HepG2 (cell line): ENCODE data around the gene CEMP1. TPM values are rescaled to one million over a fixed set of nuclear protein-coding genes. Genes with fewer than 3 reads are reported as not detected.

Source experiments
- CBX1 ChIP-seq: IDR thresholded peaks from one replicate; pipeline ENCODE4 v1.6.1; 2016; ENCODE audit warnings: antibody characterized with exemption, low read depth
- EHMT2 ChIP-seq: fragments of 200-600 bp; sonication (generic); IDR thresholded peaks from 2 replicates; pipeline ENCODE4 v1.7.0; 2017; ENCODE audit warnings: antibody characterized with exemption, low read depth, low read length, borderline replicate concordance
- EP300 ChIP-seq, 3 experiments: sonication (generic) in 1 of 3; formaldehyde crosslinking in 1 of 3; IDR thresholded peaks; 2 replicates each; pipeline versions ENCODE4 v1.5.1 to v1.6.1; 2011 to 2020; ENCODE audit warnings: low read depth in 2 of 3, low read length in 2 of 3, borderline replicate concordance in 1 of 3, improper control_type of control experiment in 1 of 3, mild to moderate bottlenecking in 1 of 3, missing genetic modification reagents in 1 of 3, moderate library complexity in 1 of 3
- FOXA1 ChIP-seq, 2 experiments: fragments of 450-650 bp in 1 of 2; sonication (generic) in 1 of 2; formaldehyde crosslinking in 1 of 2; IDR thresholded peaks; 2 replicates each; pipeline versions ENCODE4 v1.4.0 to v1.6.1; 2016 to 2020; ENCODE audit warnings: missing genetic modification reagents in 1 of 2
- HNRNPH1 ChIP-seq: fragments of 200-400 bp; formaldehyde crosslinking; optimal IDR thresholded peaks from 2 replicates; pipeline ENCODE3; 2017; ENCODE audit warnings: mild to moderate bottlenecking, low read depth, low read length
- PHF21A ChIP-seq: sonication (generic); formaldehyde crosslinking; IDR thresholded peaks from 2 replicates; pipeline ENCODE4 v1.5.0; 2020; ENCODE audit warnings: mild to moderate bottlenecking, missing genetic modification reagents
- PPARG ChIP-seq: conservative IDR thresholded peaks from 2 replicates; pipeline ENCODE4 v1.6.1; 2016; ENCODE audit warnings: missing biosample characterization, missing genetic modification reagents
- RBFOX2 ChIP-seq: fragments of 200-400 bp; formaldehyde crosslinking; IDR thresholded peaks from 2 replicates; pipeline ENCODE4 v1.6.1; 2017; ENCODE audit warnings: low read depth, mild to moderate bottlenecking, low read length
- SNAPC2 ChIP-seq: sonication (generic); formaldehyde crosslinking; IDR thresholded peaks from 2 replicates; pipeline ENCODE4 v1.8.1; 2022; ENCODE audit warnings: mild to moderate bottlenecking, missing genetic modification reagents
- ZNF234 ChIP-seq: sonication (generic); formaldehyde crosslinking; conservative IDR thresholded peaks from 2 replicates; pipeline ENCODE4 v1.5.1; 2020; ENCODE audit warnings: mild to moderate bottlenecking, missing genetic modification reagents
- ZNF235 ChIP-seq: sonication (generic); formaldehyde crosslinking; IDR thresholded peaks from 2 replicates; pipeline ENCODE4 v1.8.1; 2023; ENCODE audit warnings: mild to moderate bottlenecking, missing genetic modification reagents, borderline replicate concordance
- ZNF335 ChIP-seq: sonication (generic); formaldehyde crosslinking; IDR thresholded peaks from 2 replicates; pipeline ENCODE4 v1.4.0; 2020; ENCODE audit warnings: missing genetic modification reagents
- ZNF605 ChIP-seq: sonication (generic); formaldehyde crosslinking; IDR thresholded peaks from 2 replicates; pipeline ENCODE4 v1.8.0; 2022; ENCODE audit warnings: mild to moderate bottlenecking, missing genetic modification reagents
- ZNF614 ChIP-seq: IDR thresholded peaks from 2 replicates; pipeline ENCODE4 v1.6.1; 2018; ENCODE audit warnings: missing biosample characterization, missing genetic modification reagents, inconsistent platforms, borderline replicate concordance
- polyA plus RNA-seq, 8 experiments: library from polyadenylated mRNA; depleted of rRNA in 3 of 8; stranded (reverse) in 7 of 8; unstranded in 1 of 8; fragments of >200 nt; fragmentation: Illumina TruSeq in 4 of 8; extraction: Trizol in 4 of 8; gene quantifications; 2 replicates each; pipeline versions ENCODE4 v1.2.1 to v1.2.3, GENCODE V29; 2011 to 2016; ENCODE audit warnings: low read depth in 4 of 8, missing spikeins in 1 of 8, mixed read lengths in 1 of 8; ENCODE audit not compliant: insufficient read depth in 1 of 8
- total RNA-seq, 5 experiments: library from RNA; depleted of rRNA; stranded (reverse); fragments of >200 nt; fragmentation: Illumina TruSeq; extraction: Trizol; gene quantifications; 2 replicates each; pipeline ENCODE4 v1.2.3, GENCODE V29; 2016; ENCODE audit warnings: low read depth in 1 of 5
- TF ChIP-seq, protein P1 (sequence below): sonication (generic); formaldehyde crosslinking; IDR thresholded peaks from 2 replicates; pipeline ENCODE4 v1.8.0; 2022; ENCODE audit warnings: mild to moderate bottlenecking, missing genetic modification reagents, moderate library complexity
- TF ChIP-seq, protein P2 (sequence below): sonication (generic); formaldehyde crosslinking; IDR thresholded peaks from 2 replicates; pipeline ENCODE4 v1.4.0; 2020; ENCODE audit warnings: missing genetic modification reagents
- TF ChIP-seq, protein P3 (sequence below): sonication (generic); formaldehyde crosslinking; IDR thresholded peaks from 2 replicates; pipeline ENCODE4 v1.5.1; 2020; ENCODE audit warnings: mild to moderate bottlenecking, missing genetic modification reagents, moderate library complexity
- TF ChIP-seq, protein P4 (sequence below): sonication (generic); formaldehyde crosslinking; IDR thresholded peaks from 2 replicates; pipeline ENCODE4 v1.4.0; 2020; ENCODE audit warnings: missing genetic modification reagents
- TF ChIP-seq, protein P5 (sequence below): sonication (generic); formaldehyde crosslinking; IDR thresholded peaks from 2 replicates; pipeline ENCODE4 v1.4.0; 2020; ENCODE audit warnings: missing genetic modification reagents

Gene CEMP1
- total and polyA plus RNA-seq, 2 of the 13 experiments (the other 11 are each of a cell fraction or from before 2014, with no cell fraction given), result not detected

DNA sequence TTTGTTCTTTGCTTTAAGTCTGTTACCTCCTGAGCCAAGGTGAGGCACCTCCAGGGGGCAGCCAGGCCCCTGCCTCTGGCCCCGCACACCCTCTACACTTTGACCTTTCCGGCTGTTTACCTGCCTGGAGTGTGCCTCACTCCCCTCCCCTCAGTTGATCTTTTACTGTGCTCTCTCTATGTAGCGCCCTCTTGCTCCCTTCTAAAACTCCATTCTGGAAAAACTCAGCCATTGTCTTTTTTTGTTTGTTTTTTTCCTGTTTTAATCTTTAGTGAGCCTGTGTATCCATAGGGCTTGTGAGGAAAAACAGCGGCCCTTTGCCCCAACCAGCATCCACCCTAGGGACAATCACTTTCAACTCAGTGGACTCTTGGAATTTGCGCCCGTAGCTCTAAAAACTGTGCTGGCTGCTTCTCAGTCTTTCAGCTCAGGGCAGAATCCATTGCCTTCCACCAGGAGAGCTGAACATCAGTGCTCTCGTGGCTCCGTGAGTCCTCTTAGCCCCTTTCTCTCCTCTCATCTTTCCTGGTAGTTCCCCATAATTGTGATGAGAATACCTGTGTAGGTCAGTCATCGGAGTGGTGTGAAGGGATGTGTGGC is 6.8 kb downstream of the CEMP1 start (continued):
- TF ChIP-seq SNAPC2 (CRISPR knock-in tag) (peak; percentile 14; the same call in 1 of the 2 replicates), RBFOX2 (peak; percentile 41; the same call in 1 of the 2 replicates), ZNF614 (CRISPR knock-in tag) (0 out of 2 replicates have a peak, but pooled peaks have one; percentile 15), FOXA1 (IDR thresholded peaks at IDR 0.05) (0 out of 2 replicates have a peak, but pooled peaks have one; percentile 15), FOXA1 (CRISPR knock-in tag; IDR thresholded peaks at IDR 0.05) (peak; percentile 94), PHF21A (CRISPR knock-in tag) (peak; percentile 98), ZNF235 (CRISPR knock-in tag) (no peak), CBX1 (no peak), ZNF234 (CRISPR knock-in tag) (no peak), EHMT2 (no peak), ZNF605 (CRISPR knock-in tag) (peak; percentile 39; the same call in 1 of the 2 replicates), HNRNPH1 (no peak), ZNF335 (CRISPR knock-in tag) (no peak), PPARG (peak; percentile 81), EP300 (IDR thresholded peaks at IDR 0.05; ENCODE audit: low read depth in 2 of 2, low read length in 2 of 2) (peak in 1 of 2 experiments; percentile 81; a peak in 2 of 4 replicates), EP300 (CRISPR knock-in tag; IDR thresholded peaks at IDR 0.05; ENCODE audit: borderline replicate concordance) (peak; percentile 77)
- TF ChIP-seq, protein P1, sequence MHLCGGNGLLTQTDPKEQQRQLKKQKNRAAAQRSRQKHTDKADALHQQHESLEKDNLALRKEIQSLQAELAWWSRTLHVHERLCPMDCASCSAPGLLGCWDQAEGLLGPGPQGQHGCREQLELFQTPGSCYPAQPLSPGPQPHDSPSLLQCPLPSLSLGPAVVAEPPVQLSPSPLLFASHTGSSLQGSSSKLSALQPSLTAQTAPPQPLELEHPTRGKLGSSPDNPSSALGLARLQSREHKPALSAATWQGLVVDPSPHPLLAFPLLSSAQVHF (CRISPR knock-in tag), result no peak
- TF ChIP-seq, protein P2, sequence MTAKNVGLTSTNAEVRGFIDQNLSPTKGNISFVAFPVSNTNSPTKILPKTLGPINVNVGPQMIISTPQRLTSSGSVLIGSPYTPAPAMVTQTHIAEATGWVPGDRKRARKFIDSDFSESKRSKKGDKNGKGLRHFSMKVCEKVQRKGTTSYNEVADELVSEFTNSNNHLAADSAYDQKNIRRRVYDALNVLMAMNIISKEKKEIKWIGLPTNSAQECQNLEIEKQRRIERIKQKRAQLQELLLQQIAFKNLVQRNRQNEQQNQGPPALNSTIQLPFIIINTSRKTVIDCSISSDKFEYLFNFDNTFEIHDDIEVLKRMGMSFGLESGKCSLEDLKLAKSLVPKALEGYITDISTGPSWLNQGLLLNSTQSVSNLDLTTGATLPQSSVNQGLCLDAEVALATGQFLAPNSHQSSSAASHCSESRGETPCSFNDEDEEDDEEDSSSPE (CRISPR knock-in tag), result no peak
- TF ChIP-seq, protein P3, sequence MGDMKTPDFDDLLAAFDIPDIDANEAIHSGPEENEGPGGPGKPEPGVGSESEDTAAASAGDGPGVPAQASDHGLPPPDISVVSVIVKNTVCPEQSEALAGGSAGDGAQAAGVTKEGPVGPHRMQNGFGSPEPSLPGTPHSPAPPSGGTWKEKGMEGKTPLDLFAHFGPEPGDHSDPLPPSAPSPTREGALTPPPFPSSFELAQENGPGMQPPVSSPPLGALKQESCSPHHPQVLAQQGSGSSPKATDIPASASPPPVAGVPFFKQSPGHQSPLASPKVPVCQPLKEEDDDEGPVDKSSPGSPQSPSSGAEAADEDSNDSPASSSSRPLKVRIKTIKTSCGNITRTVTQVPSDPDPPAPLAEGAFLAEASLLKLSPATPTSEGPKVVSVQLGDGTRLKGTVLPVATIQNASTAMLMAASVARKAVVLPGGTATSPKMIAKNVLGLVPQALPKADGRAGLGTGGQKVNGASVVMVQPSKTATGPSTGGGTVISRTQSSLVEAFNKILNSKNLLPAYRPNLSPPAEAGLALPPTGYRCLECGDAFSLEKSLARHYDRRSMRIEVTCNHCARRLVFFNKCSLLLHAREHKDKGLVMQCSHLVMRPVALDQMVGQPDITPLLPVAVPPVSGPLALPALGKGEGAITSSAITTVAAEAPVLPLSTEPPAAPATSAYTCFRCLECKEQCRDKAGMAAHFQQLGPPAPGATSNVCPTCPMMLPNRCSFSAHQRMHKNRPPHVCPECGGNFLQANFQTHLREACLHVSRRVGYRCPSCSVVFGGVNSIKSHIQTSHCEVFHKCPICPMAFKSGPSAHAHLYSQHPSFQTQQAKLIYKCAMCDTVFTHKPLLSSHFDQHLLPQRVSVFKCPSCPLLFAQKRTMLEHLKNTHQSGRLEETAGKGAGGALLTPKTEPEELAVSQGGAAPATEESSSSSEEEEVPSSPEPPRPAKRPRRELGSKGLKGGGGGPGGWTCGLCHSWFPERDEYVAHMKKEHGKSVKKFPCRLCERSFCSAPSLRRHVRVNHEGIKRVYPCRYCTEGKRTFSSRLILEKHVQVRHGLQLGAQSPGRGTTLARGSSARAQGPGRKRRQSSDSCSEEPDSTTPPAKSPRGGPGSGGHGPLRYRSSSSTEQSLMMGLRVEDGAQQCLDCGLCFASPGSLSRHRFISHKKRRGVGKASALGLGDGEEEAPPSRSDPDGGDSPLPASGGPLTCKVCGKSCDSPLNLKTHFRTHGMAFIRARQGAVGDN (CRISPR knock-in tag), result peak; percentile 92
- TF ChIP-seq, protein P4, sequence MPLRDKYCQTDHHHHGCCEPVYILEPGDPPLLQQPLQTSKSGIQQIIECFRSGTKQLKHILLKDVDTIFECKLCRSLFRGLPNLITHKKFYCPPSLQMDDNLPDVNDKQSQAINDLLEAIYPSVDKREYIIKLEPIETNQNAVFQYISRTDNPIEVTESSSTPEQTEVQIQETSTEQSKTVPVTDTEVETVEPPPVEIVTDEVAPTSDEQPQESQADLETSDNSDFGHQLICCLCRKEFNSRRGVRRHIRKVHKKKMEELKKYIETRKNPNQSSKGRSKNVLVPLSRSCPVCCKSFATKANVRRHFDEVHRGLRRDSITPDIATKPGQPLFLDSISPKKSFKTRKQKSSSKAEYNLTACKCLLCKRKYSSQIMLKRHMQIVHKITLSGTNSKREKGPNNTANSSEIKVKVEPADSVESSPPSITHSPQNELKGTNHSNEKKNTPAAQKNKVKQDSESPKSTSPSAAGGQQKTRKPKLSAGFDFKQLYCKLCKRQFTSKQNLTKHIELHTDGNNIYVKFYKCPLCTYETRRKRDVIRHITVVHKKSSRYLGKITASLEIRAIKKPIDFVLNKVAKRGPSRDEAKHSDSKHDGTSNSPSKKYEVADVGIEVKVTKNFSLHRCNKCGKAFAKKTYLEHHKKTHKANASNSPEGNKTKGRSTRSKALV (CRISPR knock-in tag), result no peak
- TF ChIP-seq, protein P5, sequence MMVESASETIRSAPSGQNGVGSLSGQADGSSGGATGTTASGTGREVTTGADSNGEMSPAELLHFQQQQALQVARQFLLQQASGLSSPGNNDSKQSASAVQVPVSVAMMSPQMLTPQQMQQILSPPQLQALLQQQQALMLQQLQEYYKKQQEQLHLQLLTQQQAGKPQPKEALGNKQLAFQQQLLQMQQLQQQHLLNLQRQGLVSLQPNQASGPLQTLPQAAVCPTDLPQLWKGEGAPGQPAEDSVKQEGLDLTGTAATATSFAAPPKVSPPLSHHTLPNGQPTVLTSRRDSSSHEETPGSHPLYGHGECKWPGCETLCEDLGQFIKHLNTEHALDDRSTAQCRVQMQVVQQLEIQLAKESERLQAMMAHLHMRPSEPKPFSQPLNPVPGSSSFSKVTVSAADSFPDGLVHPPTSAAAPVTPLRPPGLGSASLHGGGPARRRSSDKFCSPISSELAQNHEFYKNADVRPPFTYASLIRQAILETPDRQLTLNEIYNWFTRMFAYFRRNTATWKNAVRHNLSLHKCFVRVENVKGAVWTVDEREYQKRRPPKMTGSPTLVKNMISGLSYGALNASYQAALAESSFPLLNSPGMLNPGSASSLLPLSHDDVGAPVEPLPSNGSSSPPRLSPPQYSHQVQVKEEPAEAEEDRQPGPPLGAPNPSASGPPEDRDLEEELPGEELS (CRISPR knock-in tag), result peak; percentile 97
